ENCODE measurements around the gene DMD. TPM values are rescaled to one million over a fixed set of nuclear protein-coding genes. Genes with fewer than 3 reads are reported as not detected.

Gene DMD
- total and polyA plus RNA-seq, 2 of the 8 experiments (the other 6 are each of a cell fraction or from before 2014, with no cell fraction given): 4.8 to 7.4 TPM

GRCh38 chrX:31604629-31605221 is 1606.6 kb downstream of the DMD start:
- no peak overlapping the region for H3K23ac ChIP-seq (ENCODE audit: insufficient read length)
- no peaks in the 10 kb centered on the region for H3K79me1 ChIP-seq (ENCODE audit: low read depth, low read length)
- H3K79me2 ChIP-seq (ENCODE audit: control insufficient read depth in 1 of 2, insufficient read depth in 2 of 2, low read length in 2 of 2): no peaks in the 10 kb centered on the region
- H2BK12ac ChIP-seq (ENCODE audit: low read depth, low read length): no peak overlapping the region
- H3K23me2 ChIP-seq (ENCODE audit: low read depth, low read length): no peaks in the 10 kb centered on the region
- H4K8ac ChIP-seq (ENCODE audit: extremely low read depth, insufficient read depth, low read length): no peak overlapping the region
- no peaks in the 10 kb centered on the region for H3K4me1 ChIP-seq (replicated peaks in 1 of 4; ENCODE audit: control insufficient read depth in 3 of 4, insufficient read depth in 4 of 4, low read length in 3 of 4)
- H3K4me2 ChIP-seq (ENCODE audit: insufficient read depth in 1 of 2, low read depth in 2 of 2, low read length in 2 of 2): no peak overlapping the region
- CTCF ChIA-PET (ENCODE audit: partially characterized antibody): no interaction called here
- TF ChIP-seq USF2 (IDR thresholded peaks at IDR 0.05; ENCODE audit: low read length): no peak
- no peak for TF ChIP-seq JUN (IDR thresholded peaks at IDR 0.05; ENCODE audit: low read depth, low read length)
- H3K27ac ChIP-seq (ENCODE audit: low read depth, low read length): no peak overlapping the region
- no peak overlapping the region for H2BK15ac ChIP-seq (ENCODE audit: low read length)
- no peak overlapping the region for H3K9ac ChIP-seq (replicated peaks in 1 of 4; ENCODE audit: extremely low read depth in 1 of 4, low read depth in 3 of 4, low read length in 3 of 4)
- H2BK20ac ChIP-seq (ENCODE audit: low read length): no peak overlapping the region
- no peak overlapping the region for H4K91ac ChIP-seq (replicated peaks; ENCODE audit: insufficient read length, low read length)
- no peak for FAIRE-seq
- H3K27me3 ChIP-seq (replicated peaks in 1 of 4; ENCODE audit: control insufficient read depth in 3 of 4, extremely low read depth in 1 of 4, insufficient read depth in 3 of 4, low read length in 3 of 4): no peaks in the 10 kb centered on the region
- no peak overlapping the region for H3K56ac ChIP-seq (replicated peaks; ENCODE audit: insufficient read length, low read depth, low read length)
- POLR2A ChIA-PET (ENCODE audit: partially characterized antibody): no interaction called here
- H2AK5ac ChIP-seq (ENCODE audit: low read depth, low read length): no peak overlapping the region
- no peaks in the 10 kb centered on the region for H3K9me3 ChIP-seq (ENCODE audit: insufficient read depth in 2 of 2, low read depth in 1 of 2, low read length in 1 of 2)
- WGBS, 2 experiments (ENCODE audit: extremely low coverage in 1 of 2, insufficient coverage in 1 of 2, insufficient read length in 1 of 2, insufficient replicate concordance in 2 of 2, low coverage in 1 of 2, low lambda C conversion rate in 2 of 2, missing lambda C conversion rate in 1 of 2): 89% methylated on average over 3 of the region's 3 CpGs; no CpG with 5 or more reads in 1 of the 2 experiments
- no peaks in the 10 kb centered on the region for H3K36me3 ChIP-seq (ENCODE audit: control insufficient read depth in 2 of 4, insufficient read depth in 4 of 4, low read length in 3 of 4)
- no peak overlapping the region for H2BK120ac ChIP-seq (replicated peaks; ENCODE audit: low read depth, low read length)
- H2BK5ac ChIP-seq (ENCODE audit: low read depth, low read length): no peak overlapping the region
- no peaks in the 10 kb centered on the region for H4K20me1 ChIP-seq (replicated peaks in 1 of 2; ENCODE audit: control insufficient read depth in 1 of 2, insufficient read depth in 2 of 2, low read length in 2 of 2)
- H3K4me3 ChIP-seq (ENCODE audit: extremely low read depth in 1 of 4, insufficient read depth in 2 of 4, low read depth in 3 of 4, low read length in 4 of 4): no peak overlapping the region
- no peak overlapping the region for H2AFZ ChIP-seq (ENCODE audit: low read length)
- no peak overlapping the region for H3K4ac ChIP-seq (replicated peaks; ENCODE audit: insufficient read length, low read depth, low read length)
- no peak overlapping the region for H3K18ac ChIP-seq (ENCODE audit: extremely low read depth, low read length)
- no peak overlapping the region for H4K5ac ChIP-seq (ENCODE audit: insufficient read length, low read depth, low read length)
- no peak overlapping the region for H3K14ac ChIP-seq (ENCODE audit: insufficient read length)
- no peak for DNase-seq (ENCODE audit: low read depth in 1 of 2, low spot score in 2 of 2)

Measured in H1 (cell line).